ENCODE measurements around the gene GDF2. TPM values are rescaled to one million over a fixed set of nuclear protein-coding genes. Genes with fewer than 3 reads are reported as not detected.

The GDF2 gene
- total RNA-seq, 1 donor from 2014 or later = not detected

DNA sequence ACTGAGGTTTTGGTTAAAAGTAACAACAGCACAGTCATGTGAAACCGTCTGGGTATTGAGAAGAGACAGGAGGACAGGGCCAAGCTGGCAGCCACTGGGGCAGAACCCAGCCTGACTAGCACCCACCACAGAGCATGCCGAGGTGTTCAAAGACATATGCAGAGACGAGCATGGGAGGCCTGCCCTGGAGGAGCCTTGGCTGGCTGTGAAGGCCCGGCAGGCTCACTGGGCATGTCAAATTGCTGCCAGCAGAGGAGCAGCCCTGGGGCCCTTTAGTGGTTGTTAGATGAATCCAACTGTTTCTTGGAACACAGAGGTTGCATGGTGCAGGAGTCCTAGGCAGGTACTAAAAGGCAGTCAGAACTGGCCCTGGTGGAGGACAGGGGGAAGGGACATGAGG is 5.0 kb upstream of the GDF2 start:
- peaks cover 10% of the 10 kb centered on the region for H3K4me1 Mint-ChIP-seq (ENCODE audit: unreplicated experiment)
- H3K9me3 Mint-ChIP-seq = no peaks in the 10 kb centered on the region
- H3K27me3 Mint-ChIP-seq = peaks cover 11% of the 10 kb centered on the region
- H3K4me3 Mint-ChIP-seq = no peak overlapping the region
- no peaks in the 10 kb centered on the region for H3K36me3 Mint-ChIP-seq
- H3K27ac Mint-ChIP-seq = peak overlapping the region; percentile 9
- DNase-seq (ENCODE audit: extremely low spot score, unreplicated experiment) = no peak
- TF ChIP-seq, protein P1, sequence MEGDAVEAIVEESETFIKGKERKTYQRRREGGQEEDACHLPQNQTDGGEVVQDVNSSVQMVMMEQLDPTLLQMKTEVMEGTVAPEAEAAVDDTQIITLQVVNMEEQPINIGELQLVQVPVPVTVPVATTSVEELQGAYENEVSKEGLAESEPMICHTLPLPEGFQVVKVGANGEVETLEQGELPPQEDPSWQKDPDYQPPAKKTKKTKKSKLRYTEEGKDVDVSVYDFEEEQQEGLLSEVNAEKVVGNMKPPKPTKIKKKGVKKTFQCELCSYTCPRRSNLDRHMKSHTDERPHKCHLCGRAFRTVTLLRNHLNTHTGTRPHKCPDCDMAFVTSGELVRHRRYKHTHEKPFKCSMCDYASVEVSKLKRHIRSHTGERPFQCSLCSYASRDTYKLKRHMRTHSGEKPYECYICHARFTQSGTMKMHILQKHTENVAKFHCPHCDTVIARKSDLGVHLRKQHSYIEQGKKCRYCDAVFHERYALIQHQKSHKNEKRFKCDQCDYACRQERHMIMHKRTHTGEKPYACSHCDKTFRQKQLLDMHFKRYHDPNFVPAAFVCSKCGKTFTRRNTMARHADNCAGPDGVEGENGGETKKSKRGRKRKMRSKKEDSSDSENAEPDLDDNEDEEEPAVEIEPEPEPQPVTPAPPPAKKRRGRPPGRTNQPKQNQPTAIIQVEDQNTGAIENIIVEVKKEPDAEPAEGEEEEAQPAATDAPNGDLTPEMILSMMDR (conservative IDR thresholded peaks at IDR 0.05) = no peak

DNA sequence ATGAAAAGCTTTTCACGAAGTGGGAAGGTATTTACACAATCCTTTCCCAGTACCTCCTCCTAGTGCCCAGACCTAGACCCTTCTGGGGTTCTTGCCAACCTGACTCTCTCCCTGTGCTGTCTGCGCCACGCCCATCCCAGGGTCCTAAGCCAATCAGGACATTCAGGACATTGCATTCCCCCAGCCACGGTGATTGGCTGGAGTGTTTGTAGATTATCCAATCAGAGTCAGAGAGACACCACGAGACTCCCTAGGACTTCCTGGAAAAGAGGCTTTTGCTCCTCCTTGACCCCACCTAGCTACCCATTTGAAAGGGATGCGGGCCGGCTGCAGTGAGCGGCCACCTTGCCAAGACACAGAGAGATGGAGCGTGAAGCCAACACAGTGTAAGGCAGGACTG is 3.5 kb upstream of the GDF2 start:
- no peak overlapping the region for H3K4me3 Mint-ChIP-seq
- no peaks in the 10 kb centered on the region for H3K9me3 Mint-ChIP-seq
- no peaks in the 10 kb centered on the region for H3K36me3 Mint-ChIP-seq
- TF ChIP-seq, protein P1 (conservative IDR thresholded peaks at IDR 0.05) = no peak
- no peak overlapping the region for H3K27ac Mint-ChIP-seq
- peaks cover 11% of the 10 kb centered on the region for H3K27me3 Mint-ChIP-seq
- H3K4me1 Mint-ChIP-seq (ENCODE audit: unreplicated experiment) = peaks cover 11% of the 10 kb centered on the region
- no peak for DNase-seq (ENCODE audit: extremely low spot score, unreplicated experiment)

DNA sequence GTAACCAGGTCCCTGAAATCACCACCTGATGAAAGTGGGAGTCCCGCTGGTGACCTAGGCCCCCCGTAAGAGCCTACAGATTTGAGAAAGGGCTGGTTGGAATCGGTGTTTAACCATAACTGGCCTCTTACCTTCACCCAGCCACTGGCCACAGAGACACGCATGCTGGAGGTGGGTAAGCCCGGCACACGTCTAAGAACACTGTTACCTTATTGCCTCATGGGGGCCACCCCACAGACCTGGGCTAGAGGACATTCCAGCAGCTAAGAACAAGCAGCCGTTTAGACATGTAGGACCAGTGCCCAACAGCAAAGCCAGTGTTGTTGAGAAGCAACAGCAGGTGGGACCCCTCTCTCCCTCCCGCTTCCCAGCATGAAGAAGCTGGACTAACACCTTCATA is 2.5 kb upstream of the GDF2 start:
- Mint-ChIP-seq H3K4me1 (ENCODE audit: unreplicated experiment) (peaks cover 11% of the 10 kb centered on the region), H3K27ac (no peak overlapping the region), H3K9me3 (no peaks in the 10 kb centered on the region), H3K36me3 (no peaks in the 10 kb centered on the region), H3K27me3 (peaks cover 7% of the 10 kb centered on the region), H3K4me3 (no peak overlapping the region)
- no peak for DNase-seq (ENCODE audit: extremely low spot score, unreplicated experiment)
- TF ChIP-seq, protein P1 (conservative IDR thresholded peaks at IDR 0.05) = no peak

DNA sequence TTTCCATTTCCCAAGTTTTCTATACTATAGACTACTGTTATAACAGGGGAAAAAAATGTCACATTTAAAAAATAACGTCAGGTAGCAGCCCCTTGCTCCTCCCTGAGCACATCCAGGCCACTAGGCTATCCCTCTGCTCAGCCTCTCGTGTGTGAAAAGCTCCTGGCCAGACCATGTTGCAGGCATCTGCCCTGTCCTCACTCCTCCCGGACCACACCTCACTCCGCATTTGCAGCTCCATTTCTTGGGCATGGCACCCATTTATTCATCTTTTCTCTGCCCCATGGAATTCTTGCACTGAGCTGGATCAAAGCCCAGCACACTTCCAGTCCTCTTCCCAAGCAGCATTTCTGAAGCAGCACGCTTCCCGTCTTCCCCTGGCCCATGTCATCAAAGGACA is 1.4 kb upstream of the GDF2 start:
- H3K27ac Mint-ChIP-seq = no peak overlapping the region
- DNase-seq (ENCODE audit: extremely low spot score, unreplicated experiment) = no peak
- H3K27me3 Mint-ChIP-seq = peaks cover 7% of the 10 kb centered on the region
- TF ChIP-seq, protein P1 (conservative IDR thresholded peaks at IDR 0.05) = no peak
- no peaks in the 10 kb centered on the region for H3K36me3 Mint-ChIP-seq
- no peaks in the 10 kb centered on the region for H3K9me3 Mint-ChIP-seq
- H3K4me3 Mint-ChIP-seq = no peak overlapping the region
- H3K4me1 Mint-ChIP-seq (ENCODE audit: unreplicated experiment) = peaks cover 13% of the 10 kb centered on the region

DNA sequence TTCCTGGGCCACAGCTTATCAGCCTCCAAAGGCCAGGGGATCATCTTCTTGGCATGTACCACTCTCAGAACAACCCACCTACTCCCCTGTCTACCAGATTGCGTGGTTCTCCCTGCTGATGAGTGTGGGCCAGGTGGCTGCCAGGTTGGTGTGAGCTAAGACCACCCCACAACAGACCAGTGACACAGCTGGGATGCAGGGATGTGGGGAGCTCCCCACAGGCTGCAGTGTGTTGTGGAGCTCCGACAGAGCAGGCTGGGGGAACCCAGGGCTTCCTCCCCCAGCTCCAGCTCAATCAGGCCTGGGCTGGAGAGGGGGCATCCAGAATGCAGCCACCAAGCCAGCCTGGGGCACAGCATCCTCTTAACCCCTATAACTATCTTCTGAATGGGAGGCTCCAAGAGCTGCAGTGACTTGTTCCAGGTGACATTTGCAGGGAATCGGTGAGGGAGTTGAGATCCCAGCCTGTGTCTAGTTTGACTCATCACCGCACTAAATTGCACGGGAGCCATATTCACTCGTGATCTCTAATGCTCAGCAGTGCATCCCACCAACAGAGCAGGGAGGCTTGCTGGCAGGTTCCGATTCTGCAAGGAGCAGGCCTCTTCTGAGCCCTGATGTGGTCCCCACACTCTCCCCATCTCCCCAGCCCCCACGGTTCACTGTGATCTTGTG is 596 bp upstream of the GDF2 start:
- Mint-ChIP-seq H3K4me1 (ENCODE audit: unreplicated experiment) (peaks cover 19% of the 10 kb centered on the region), H3K4me3 (no peak overlapping the region), H3K27ac (peak overlapping the region; percentile 37), H3K36me3 (no peaks in the 10 kb centered on the region), H3K9me3 (no peaks in the 10 kb centered on the region), H3K27me3 (peaks cover 7% of the 10 kb centered on the region)
- no peak for DNase-seq (ENCODE audit: extremely low spot score, unreplicated experiment)
- TF ChIP-seq, protein P1 (conservative IDR thresholded peaks at IDR 0.05) = no peak

All from type B pancreatic cell (in vitro differentiated cells).